ENCODE measurements around the gene CBLIF.

The CBLIF gene

GRCh38 chr11:59877784-59878183 is 32.5 kb upstream of the CBLIF start:
- no peak for TF ChIP-seq CTCF (IDR thresholded peaks at IDR 0.05; ENCODE audit: insufficient read depth, low read depth, low read length, missing control alignments)
- no peak for DNase-seq (ENCODE audit: low read depth)
- no peak overlapping the region for H3K4me3 ChIP-seq (ENCODE audit: low read length)

GRCh38 chr11:59877325-59877724 is 32.0 kb upstream of the CBLIF start:
- H3K4me3 ChIP-seq (ENCODE audit: low read length) = no peak overlapping the region
- no peak for DNase-seq (ENCODE audit: low read depth)
- no peak for TF ChIP-seq CTCF (IDR thresholded peaks at IDR 0.05; ENCODE audit: insufficient read depth, low read depth, low read length, missing control alignments)

GRCh38 chr11:59875856-59876519 is 30.7 kb upstream of the CBLIF start:
- no peak for TF ChIP-seq CTCF (IDR thresholded peaks at IDR 0.05; ENCODE audit: insufficient read depth, low read depth, low read length, missing control alignments)
- no peak for DNase-seq (ENCODE audit: low read depth)
- H3K4me3 ChIP-seq (ENCODE audit: low read length) = no peak overlapping the region

GRCh38 chr11:59872076-59872475 is 26.8 kb upstream of the CBLIF start:
- TF ChIP-seq CTCF (IDR thresholded peaks at IDR 0.05; ENCODE audit: insufficient read depth, low read depth, low read length, missing control alignments) = no peak
- DNase-seq (ENCODE audit: low read depth) = no peak
- no peak overlapping the region for H3K4me3 ChIP-seq (ENCODE audit: low read length)

GRCh38 chr11:59867946-59868345 is 22.6 kb upstream of the CBLIF start:
- no peak for TF ChIP-seq CTCF (IDR thresholded peaks at IDR 0.05; ENCODE audit: insufficient read depth, low read depth, low read length, missing control alignments)
- no peak for DNase-seq (ENCODE audit: low read depth)

GRCh38 chr11:59866836-59867235 is 21.5 kb upstream of the CBLIF start:
- DNase-seq (ENCODE audit: low read depth) = no peak
- no peak for TF ChIP-seq CTCF (IDR thresholded peaks at IDR 0.05; ENCODE audit: insufficient read depth, low read depth, low read length, missing control alignments)
- no peak overlapping the region for H3K4me3 ChIP-seq (ENCODE audit: low read length)

More at GRCh38 chr11:59867946-59868345, 22.6 kb upstream of the CBLIF start:
- H3K4me3 ChIP-seq (ENCODE audit: low read length) = no peak overlapping the region

GRCh38 chr11:59866397-59866796 is 21.1 kb upstream of the CBLIF start, which contains the start of gene TCN1:
Gene TCN1 (minus strand): TSS chr11:59866487. CDS start chr11:59866470, 17 bp downstream.
- peak; percentile 84 for DNase-seq (ENCODE audit: low read depth)
- TF ChIP-seq CTCF (IDR thresholded peaks at IDR 0.05; ENCODE audit: insufficient read depth, low read depth, low read length, missing control alignments) = peak; percentile 26
- peak within 1 kb of the TSS; percentile 6 for H3K4me3 ChIP-seq (ENCODE audit: low read length)

Data from epithelial cell of esophagus (primary cell).